Erythroblast (primary cell): ENCODE results near the gene KLK12.

Experiments used
- GATA1 ChIP-seq: IDR thresholded peaks from 2 replicates; pipeline ENCODE4 v1.6.1; 2011; ENCODE audit warnings: low read depth, mild to moderate bottlenecking, control low read depth, low read length, moderate library complexity
- POLR2A ChIP-seq: IDR thresholded peaks from 2 replicates; pipeline ENCODE4 v1.6.1; 2011; ENCODE audit warnings: mild to moderate bottlenecking, low read length

GRCh38 chr19:50998686-50999085 is 36.1 kb downstream of the KLK12 start:
- TF ChIP-seq POLR2A (no peak), GATA1 (no peak)
